HG03520 (cell line): ENCODE results near the gene KDM6A.
A peak's percentile ranks its signal among the peaks of the same experiment; 100 is the strongest.
"Not testable (repeated sequence)": the region's sequence is repeated elsewhere in the genome, so short reads cannot be mapped to it uniquely, and the experiment has no call there.

Experiments used
- ATAC-seq: cut with Tn5 transposase; IDR thresholded peaks from one replicate; pipeline ENCODE4 v1.9.1; 2021; ENCODE audit warnings: mild to moderate bottlenecking, moderate library complexity; ENCODE audit not compliant: unreplicated experiment

Gene KDM6A

GRCh38 chrX:44872821-44873414, at the start of gene KDM6A:
Gene KDM6A, plus strand, starts transcription at chrX:44873188. Its CDS starts 364 bp downstream, at chrX:44873552.
- ATAC-seq = peak; percentile 88

GRCh38 chrX:44823193-44823592, 49.8 kb upstream of the KDM6A start:
- ATAC-seq = not testable (repeated sequence)

- ATAC-seq = no peak
These were observed 44.9 kb upstream of the KDM6A start for GRCh38 chrX:44828008-44828605.

- no peak for ATAC-seq
These were observed 43.2 kb upstream of the KDM6A start for GRCh38 chrX:44829832-44830231.

GRCh38 chrX:44842550-44843317, 30.3 kb upstream of the KDM6A start:
- no peak for ATAC-seq

GRCh38 chrX:44843318-44843702, 29.7 kb upstream of the KDM6A start:
- no peak for ATAC-seq

GRCh38 chrX:44843753-44844152, 29.2 kb upstream of the KDM6A start, which contains the start of gene DUSP21:
Gene DUSP21, plus strand, starts transcription at chrX:44844021. Its CDS starts 112 bp downstream, at chrX:44844133.
- no peak for ATAC-seq

GRCh38 chrX:44844204-44844603, 28.8 kb upstream of the KDM6A start:
- no peak for ATAC-seq

GRCh38 chrX:44850891-44851290, 22.1 kb upstream of the KDM6A start:
- not testable (repeated sequence) for ATAC-seq

- no peak for ATAC-seq
These were observed 1.8 kb upstream of the KDM6A start for GRCh38 chrX:44871114-44871645.

GRCh38 chrX:44871931-44872820, 812 bp upstream of the KDM6A start:
- ATAC-seq = peak; percentile 21

GRCh38 chrX:44873415-44874276, 658 bp downstream of the KDM6A start:
- no peak for ATAC-seq

GRCh38 chrX:44874420-44875184, 1.6 kb downstream of the KDM6A start:
- ATAC-seq = no peak

- no peak for ATAC-seq
These were observed 2.1 kb downstream of the KDM6A start for GRCh38 chrX:44875185-44875489.

- ATAC-seq = no peak
These were observed 3.1 kb downstream of the KDM6A start for GRCh38 chrX:44876086-44876485.

GRCh38 chrX:44876767-44877166, 3.8 kb downstream of the KDM6A start:
- ATAC-seq = no peak

- no peak for ATAC-seq
These were observed 5.8 kb downstream of the KDM6A start for GRCh38 chrX:44878780-44879179.

GRCh38 chrX:44881549-44881948, 8.6 kb downstream of the KDM6A start:
- no peak for ATAC-seq

- ATAC-seq = no peak
These were observed 9.6 kb downstream of the KDM6A start for GRCh38 chrX:44882635-44883034.
